ENCODE measurements around the gene GPR152. TPM values are rescaled to one million over a fixed set of nuclear protein-coding genes. Genes with fewer than 3 reads are reported as not detected.
"Not testable (repeated sequence)": the region's sequence is repeated elsewhere in the genome, so short reads cannot be mapped to it uniquely, and the experiment has no call there.

The GPR152 gene
- total and polyA plus RNA-seq, 4 donors: not detected

DNA sequence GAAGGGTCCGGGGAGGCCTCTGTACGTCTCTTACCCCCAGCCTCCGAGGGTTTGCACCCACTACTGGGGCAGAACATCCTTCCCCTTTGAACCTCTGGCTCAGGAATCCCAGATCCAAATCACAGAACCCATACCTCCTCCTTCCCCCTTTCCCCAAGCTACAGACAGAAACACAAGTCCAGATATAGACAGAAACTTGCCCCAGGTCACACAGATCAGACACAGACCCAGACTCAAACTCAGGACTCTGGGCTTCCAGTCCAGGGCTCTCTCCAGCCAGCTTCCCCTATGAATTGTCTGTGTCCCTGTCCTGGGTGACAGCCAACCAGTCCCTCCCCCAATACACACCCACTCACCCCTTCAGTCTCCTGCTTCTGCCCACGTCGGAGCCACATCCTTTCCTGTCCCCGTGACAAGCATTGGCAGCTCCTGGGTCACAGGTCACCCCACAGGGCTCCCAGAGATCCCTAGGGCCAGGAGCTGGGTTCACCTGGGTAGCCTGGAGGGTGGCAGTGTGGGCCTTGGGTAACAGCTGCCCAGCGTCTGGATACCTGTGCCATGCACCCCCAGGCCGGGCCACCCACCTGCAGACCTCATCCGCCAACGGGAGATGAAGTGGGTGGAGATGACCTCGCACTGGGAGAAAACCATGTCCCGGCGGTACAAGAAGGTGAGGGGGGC, 47.9 kb downstream of the GPR152 start:
- Histone ChIP-seq H3K36me3 (ENCODE audit: control insufficient read depth, insufficient read depth, low read length) (peaks cover 10% of the 10 kb centered on the region), H3K4me3 (ENCODE audit: low read depth, low read length) (no peak overlapping the region), H3K27ac (ENCODE audit: low read depth, low read length) (no peak overlapping the region), H3K27me3 (ENCODE audit: control insufficient read depth, insufficient read depth, low read length) (no peaks in the 10 kb centered on the region), H3K9me3 (ENCODE audit: control insufficient read depth, insufficient read depth, low read length) (no peaks in the 10 kb centered on the region), H3K4me1 (ENCODE audit: control insufficient read depth, insufficient read depth, low read length) (peaks cover 49% of the 10 kb centered on the region)
- 73% methylated on average over 12 of the region's 13 CpGs for WGBS (ENCODE audit: insufficient coverage)
- no peak for DNase-seq (ENCODE audit: low read depth in 4 of 6, low spot score in 6 of 6)

DNA sequence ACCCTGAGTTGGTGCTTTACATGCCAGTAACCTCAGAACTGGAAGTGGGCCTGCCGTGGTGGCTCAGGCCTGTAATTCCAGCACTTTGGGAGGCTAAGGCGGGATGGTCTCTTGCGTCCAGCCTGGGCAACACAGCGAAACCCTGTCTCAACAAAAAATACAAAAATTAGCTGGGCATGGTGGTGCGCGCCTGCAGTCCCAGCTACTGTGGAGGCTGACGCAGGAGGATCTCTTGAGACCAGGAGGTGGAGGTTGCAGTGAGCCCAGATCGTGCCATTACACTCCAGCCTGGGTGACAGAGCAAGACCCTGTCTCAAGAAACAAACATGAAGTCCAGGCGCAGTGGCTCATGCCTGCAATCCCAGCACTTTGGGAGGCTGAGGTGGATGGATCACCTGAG, 49.4 kb downstream of the GPR152 start:
- not testable (repeated sequence) for H3K4me3 ChIP-seq (ENCODE audit: low read depth, low read length); H3K9me3 ChIP-seq (ENCODE audit: control insufficient read depth, insufficient read depth, low read length); DNase-seq (ENCODE audit: low read depth in 4 of 6, low spot score in 6 of 6); H3K27me3 ChIP-seq (ENCODE audit: control insufficient read depth, insufficient read depth, low read length); H3K27ac ChIP-seq (ENCODE audit: low read depth, low read length)
- WGBS (ENCODE audit: insufficient coverage): 96% methylated on average over 7 of the region's 9 CpGs
- peaks cover 26% of the 10 kb centered on the region for H3K36me3 ChIP-seq (ENCODE audit: control insufficient read depth, insufficient read depth, low read length)
- H3K4me1 ChIP-seq (ENCODE audit: control insufficient read depth, insufficient read depth, low read length): peaks cover 54% of the 10 kb centered on the region

- not testable (repeated sequence) for H3K27me3 ChIP-seq (ENCODE audit: control insufficient read depth, insufficient read depth, low read length); H3K9me3 ChIP-seq (ENCODE audit: control insufficient read depth, insufficient read depth, low read length); DNase-seq (ENCODE audit: low read depth in 4 of 6, low spot score in 6 of 6)
- H3K36me3 ChIP-seq (ENCODE audit: control insufficient read depth, insufficient read depth, low read length): peaks cover 34% of the 10 kb centered on the region
- WGBS (ENCODE audit: insufficient coverage): 55% methylated on average over 15 of the region's 19 CpGs
- H3K27ac ChIP-seq (ENCODE audit: low read depth, low read length): peak overlapping the region; percentile 90
- peaks cover 49% of the 10 kb centered on the region for H3K4me1 ChIP-seq (ENCODE audit: control insufficient read depth, insufficient read depth, low read length)
- peak overlapping the region; percentile 26 for H3K4me3 ChIP-seq (ENCODE audit: low read depth, low read length)
These were observed 50.2 kb downstream of the GPR152 start for GRCh38 chr11:67402192-67402839.

GRCh38 chr11:67401495-67402191, 50.9 kb downstream of the GPR152 start, which contains the start of gene PPP1CA:
TSS of gene PPP1CA (minus strand) at chr11:67401858. CDS start at chr11:67401782, 76 bp downstream.
- Histone ChIP-seq H3K27ac (ENCODE audit: low read depth, low read length) (peak within 1 kb of the TSS; percentile 90), H3K9me3 (ENCODE audit: control insufficient read depth, insufficient read depth, low read length) (no peaks in the 10 kb centered on the region), H3K4me3 (ENCODE audit: low read depth, low read length) (peak within 1 kb of the TSS; percentile 87), H3K4me1 (ENCODE audit: control insufficient read depth, insufficient read depth, low read length) (peaks cover 53% of the 10 kb centered on the region), H3K36me3 (ENCODE audit: control insufficient read depth, insufficient read depth, low read length) (peaks cover 41% of the 10 kb centered on the region), H3K27me3 (ENCODE audit: control insufficient read depth, insufficient read depth, low read length) (no peaks in the 10 kb centered on the region)
- DNase-seq (ENCODE audit: low read depth in 4 of 6, low spot score in 6 of 6): peak in 5 of 6 donors; percentile 81 to 96 (median 84)
- 0% methylated on average over 46 of the region's 73 CpGs for WGBS (ENCODE audit: insufficient coverage)

Small RNAs within 50 kb of the gene (small RNA-seq; reads per million reads assigned to genes)
- 0.06 reads per million for gene MIR6752 (ENCODE audit: low replicate concordance)

Other genes starting within 250 kb of the GPR152 start
- 10 to 100 TPM; 44.6 to 44.9 TPM for gene GRK2, start 186.3 kb downstream of the GPR152 start, total RNA-seq
- gene GRK2, start 186.3 kb downstream of the GPR152 start, polyA plus RNA-seq (ENCODE audit: insufficient read length in 2 of 2): 100 to 1,000 TPM; 107 to 125 TPM
- 10 to 100 TPM; 42.8 to 44.9 TPM for gene ANKRD13D, start 163.4 kb downstream of the GPR152 start, total RNA-seq
- gene ANKRD13D, start 163.4 kb downstream of the GPR152 start, polyA plus RNA-seq (ENCODE audit: insufficient read length in 2 of 2): 100 to 1,000 TPM in 1 of 2 donors, 10 to 100 TPM in 1; 77.3 to 115 TPM
- gene SSH3, start 149.2 kb downstream of the GPR152 start, total RNA-seq: 10 to 100 TPM in 1 of 2 donors, 1 to 10 TPM in 1; 7.1 to 14.7 TPM
- gene SSH3, start 149.2 kb downstream of the GPR152 start, polyA plus RNA-seq (ENCODE audit: insufficient read length in 2 of 2): 10 to 100 TPM; 14.2 to 21.5 TPM
- 10 to 100 TPM in 1 of 2 donors, 1 to 10 TPM in 1; 7.8 to 33.2 TPM for gene POLD4, start 99.2 kb downstream of the GPR152 start, total RNA-seq
- 10 to 100 TPM; 18.0 to 34.8 TPM for gene POLD4, start 99.2 kb downstream of the GPR152 start, polyA plus RNA-seq (ENCODE audit: insufficient read length in 2 of 2)
- under 1 TPM; 0.50 to 0.72 TPM for gene CLCF1, start 79.1 kb downstream of the GPR152 start, total RNA-seq
- 1 to 10 TPM; 1.5 to 3.3 TPM for gene CLCF1, start 79.1 kb downstream of the GPR152 start, polyA plus RNA-seq (ENCODE audit: insufficient read length in 2 of 2)
- gene RAD9A, start 60.7 kb downstream of the GPR152 start, total RNA-seq: 10 to 100 TPM; 10.4 to 20.9 TPM
- 10 to 100 TPM; 31.4 to 43.5 TPM for gene RAD9A, start 60.7 kb downstream of the GPR152 start, polyA plus RNA-seq (ENCODE audit: insufficient read length in 2 of 2)
- gene PPP1CA, start 50.9 kb downstream of the GPR152 start, total RNA-seq: 100 to 1,000 TPM in 1 of 2 donors, 10 to 100 TPM in 1; 81.2 to 130 TPM
- 100 to 1,000 TPM; 115 to 119 TPM for gene PPP1CA, start 50.9 kb downstream of the GPR152 start, polyA plus RNA-seq (ENCODE audit: insufficient read length in 2 of 2)
- gene TBC1D10C, start 48.6 kb downstream of the GPR152 start, total RNA-seq: 1 to 10 TPM in 1 of 2 donors, under 1 TPM in 1; 0.83 to 1.9 TPM
- gene TBC1D10C, start 48.6 kb downstream of the GPR152 start, polyA plus RNA-seq (ENCODE audit: insufficient read length in 2 of 2): 1 to 10 TPM; 2.1 to 5.7 TPM
- gene CARNS1, start 37.1 kb downstream of the GPR152 start, total RNA-seq: 10 to 100 TPM in 1 of 2 donors, 1 to 10 TPM in 1; 8.6 to 17.1 TPM
- 10 to 100 TPM; 34.2 to 38.6 TPM for gene CARNS1, start 37.1 kb downstream of the GPR152 start, polyA plus RNA-seq (ENCODE audit: insufficient read length in 2 of 2)
- gene RPS6KB2, start 24.2 kb downstream of the GPR152 start, total RNA-seq: 10 to 100 TPM; 14.2 to 35.4 TPM
- gene RPS6KB2, start 24.2 kb downstream of the GPR152 start, polyA plus RNA-seq (ENCODE audit: insufficient read length in 2 of 2): 10 to 100 TPM; 38.3 to 46.7 TPM
- 1 to 10 TPM in 1 of 2 donors, under 1 TPM in 1; 0.40 to 1.6 TPM for gene PTPRCAP, start 15.0 kb downstream of the GPR152 start, total RNA-seq
- 1 to 10 TPM; 1.9 to 3.0 TPM for gene PTPRCAP, start 15.0 kb downstream of the GPR152 start, polyA plus RNA-seq (ENCODE audit: insufficient read length in 2 of 2)
- 10 to 100 TPM; 27.8 to 64.1 TPM for gene CORO1B, start 9.3 kb downstream of the GPR152 start, total RNA-seq
- gene CORO1B, start 9.3 kb downstream of the GPR152 start, polyA plus RNA-seq (ENCODE audit: insufficient read length in 2 of 2): 10 to 100 TPM; 57.7 to 58.2 TPM
- under 1 TPM; 0.30 to 0.39 TPM for gene CABP4, start 2.6 kb upstream of the GPR152 start, total RNA-seq
- gene CABP4, start 2.6 kb upstream of the GPR152 start, polyA plus RNA-seq (ENCODE audit: insufficient read length in 2 of 2): under 1 TPM; 0.53 to 0.67 TPM
- gene TMEM134, start 16.5 kb upstream of the GPR152 start, total RNA-seq: 10 to 100 TPM; 14.9 to 19.7 TPM
- gene TMEM134, start 16.5 kb upstream of the GPR152 start, polyA plus RNA-seq (ENCODE audit: insufficient read length in 2 of 2): 10 to 100 TPM; 48.8 to 69.0 TPM
- gene AIP, start 30.3 kb upstream of the GPR152 start, total RNA-seq: 10 to 100 TPM; 47.0 to 77.4 TPM
- gene AIP, start 30.3 kb upstream of the GPR152 start, polyA plus RNA-seq (ENCODE audit: insufficient read length in 2 of 2): 10 to 100 TPM; 64.5 to 65.7 TPM
- gene PITPNM1, start 52.6 kb upstream of the GPR152 start, total RNA-seq: 10 to 100 TPM; 34.0 to 48.6 TPM
- gene PITPNM1, start 52.6 kb upstream of the GPR152 start, polyA plus RNA-seq (ENCODE audit: insufficient read length in 2 of 2): 100 to 1,000 TPM; 101 to 118 TPM
- 10 to 100 TPM in 1 of 2 donors, 1 to 10 TPM in 1; 8.7 to 27.5 TPM for gene CDK2AP2, start 55.4 kb upstream of the GPR152 start, total RNA-seq
- gene CDK2AP2, start 55.4 kb upstream of the GPR152 start, polyA plus RNA-seq (ENCODE audit: insufficient read length in 2 of 2): 10 to 100 TPM; 51.1 to 53.2 TPM
- gene CABP2, start 70.7 kb upstream of the GPR152 start, total RNA-seq: under 1 TPM in 1 of 2 donors, not detected in 1; 0.22 TPM
- not detected for gene CABP2, start 70.7 kb upstream of the GPR152 start, polyA plus RNA-seq (ENCODE audit: insufficient read length in 2 of 2)
- 100 to 1,000 TPM; 241 to 756 TPM for gene GSTP1, start 131.1 kb upstream of the GPR152 start, total RNA-seq
- gene GSTP1, start 131.1 kb upstream of the GPR152 start, polyA plus RNA-seq (ENCODE audit: insufficient read length in 2 of 2): 100 to 1,000 TPM; 445 to 502 TPM
- gene NDUFV1, start 154.2 kb upstream of the GPR152 start, total RNA-seq: 100 to 1,000 TPM; 144 to 219 TPM
- gene NDUFV1, start 154.2 kb upstream of the GPR152 start, polyA plus RNA-seq (ENCODE audit: insufficient read length in 2 of 2): 100 to 1,000 TPM; 243 to 292 TPM
- 1 to 10 TPM; 2.6 to 6.8 TPM for gene NUDT8, start 177.2 kb upstream of the GPR152 start, total RNA-seq
- gene NUDT8, start 177.2 kb upstream of the GPR152 start, polyA plus RNA-seq (ENCODE audit: insufficient read length in 2 of 2): 1 to 10 TPM; 6.2 to 6.6 TPM
- not detected for gene TBX10, start 187.0 kb upstream of the GPR152 start, total RNA-seq
- gene TBX10, start 187.0 kb upstream of the GPR152 start, polyA plus RNA-seq (ENCODE audit: insufficient read length in 2 of 2): not detected
- 1 to 10 TPM in 1 of 2 donors, under 1 TPM in 1; 0.79 to 3.5 TPM for gene ACY3, start 198.0 kb upstream of the GPR152 start, total RNA-seq
- 1 to 10 TPM; 2.3 to 6.0 TPM for gene ACY3, start 198.0 kb upstream of the GPR152 start, polyA plus RNA-seq (ENCODE audit: insufficient read length in 2 of 2)
- gene ALDH3B2, start 221.9 kb upstream of the GPR152 start, total RNA-seq: not detected
- gene ALDH3B2, start 221.9 kb upstream of the GPR152 start, polyA plus RNA-seq (ENCODE audit: insufficient read length in 2 of 2): not detected

Data from spinal cord (tissue), 10 donors.